ENCODE results near the gene SH2D3C.

Gene SH2D3C

GRCh38 chr9:127808347-127809001 lies 30.0 kb upstream of the SH2D3C start:
- DNase-seq (ENCODE audit: low spot score) = no peak

DNA sequence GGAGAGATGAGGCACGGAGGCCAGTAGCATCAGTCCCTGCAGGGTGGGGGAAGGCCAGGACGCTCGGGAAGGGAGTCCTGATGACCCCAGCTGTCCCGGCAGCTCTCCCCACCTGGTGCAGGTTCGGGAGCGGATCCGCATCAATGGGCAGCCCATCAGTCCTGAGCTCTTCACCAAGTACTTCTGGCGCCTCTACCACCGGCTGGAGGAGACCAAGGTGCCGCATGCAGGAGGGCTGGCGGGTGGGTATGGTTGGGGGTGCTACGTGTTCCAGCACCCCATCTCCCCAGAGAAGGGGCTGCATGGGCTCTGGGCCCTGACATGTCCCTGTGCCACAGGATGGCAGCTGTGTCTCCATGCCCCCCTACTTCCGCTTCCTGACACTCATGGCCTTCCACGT lies 28.4 kb upstream of the SH2D3C start:
- no peak for DNase-seq (ENCODE audit: low spot score)

DNA sequence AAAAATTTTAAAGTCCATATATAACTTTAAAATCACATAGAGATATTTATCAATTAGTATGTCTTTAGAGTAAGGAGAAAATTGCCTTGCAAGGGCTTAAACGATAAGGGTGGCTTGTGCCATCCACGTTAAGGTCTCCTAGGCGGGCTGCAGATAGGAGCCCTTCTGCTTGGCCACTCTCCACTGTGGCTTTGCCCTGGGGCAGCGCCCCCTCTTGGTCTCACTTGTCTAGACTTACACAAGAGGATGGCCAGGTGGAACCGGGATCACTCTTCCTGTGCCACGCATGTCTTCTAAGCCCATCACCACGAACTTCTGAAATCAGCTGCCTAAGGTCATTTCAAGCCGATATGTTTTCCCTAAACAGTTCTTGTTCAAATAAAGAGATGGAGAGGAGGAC lies 27.2 kb upstream of the SH2D3C start:
- no peak for DNase-seq (ENCODE audit: low spot score)

DNA sequence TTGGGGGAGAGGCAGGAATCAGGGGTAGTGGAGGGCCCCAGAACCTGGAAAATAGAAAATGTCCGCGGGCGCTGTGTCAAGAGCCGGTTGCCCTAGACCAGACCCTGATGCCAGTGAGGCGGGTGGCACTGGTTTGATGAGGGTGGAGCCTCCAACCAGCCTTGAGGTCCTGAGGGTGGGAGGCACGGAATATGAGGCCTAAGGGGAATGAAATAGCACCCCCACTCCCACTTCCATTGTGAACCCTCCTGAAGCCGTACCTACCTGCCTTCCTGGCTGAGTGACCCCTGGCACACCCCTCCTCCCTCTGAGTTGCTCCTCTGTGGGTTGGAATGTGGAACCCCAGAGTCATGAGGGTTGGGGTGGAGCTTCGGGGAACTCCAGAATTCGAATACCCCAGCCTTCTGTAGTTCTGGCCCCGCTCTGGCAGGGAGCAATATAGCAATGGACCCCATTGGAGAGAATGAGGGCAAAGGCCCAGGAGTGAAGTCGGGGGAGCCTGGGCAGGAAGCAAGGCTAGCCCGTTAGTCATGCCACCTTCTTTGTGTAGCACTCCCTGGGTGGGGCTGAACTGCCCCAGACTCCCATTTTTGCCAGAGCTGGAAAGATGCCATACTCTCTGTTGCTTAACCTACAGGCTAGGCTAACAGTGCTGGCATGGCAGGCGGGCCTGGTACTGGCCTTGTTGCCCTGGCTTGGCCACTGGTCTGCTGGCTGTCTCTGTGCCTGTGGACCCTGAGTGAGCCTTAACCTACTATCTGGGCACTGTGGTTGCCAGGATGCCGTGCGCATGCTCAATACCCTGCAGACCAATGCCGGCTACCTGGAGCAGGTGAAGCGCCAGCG lies 25.3 kb upstream of the SH2D3C start:
- no peak for DNase-seq (ENCODE audit: low spot score)

DNA sequence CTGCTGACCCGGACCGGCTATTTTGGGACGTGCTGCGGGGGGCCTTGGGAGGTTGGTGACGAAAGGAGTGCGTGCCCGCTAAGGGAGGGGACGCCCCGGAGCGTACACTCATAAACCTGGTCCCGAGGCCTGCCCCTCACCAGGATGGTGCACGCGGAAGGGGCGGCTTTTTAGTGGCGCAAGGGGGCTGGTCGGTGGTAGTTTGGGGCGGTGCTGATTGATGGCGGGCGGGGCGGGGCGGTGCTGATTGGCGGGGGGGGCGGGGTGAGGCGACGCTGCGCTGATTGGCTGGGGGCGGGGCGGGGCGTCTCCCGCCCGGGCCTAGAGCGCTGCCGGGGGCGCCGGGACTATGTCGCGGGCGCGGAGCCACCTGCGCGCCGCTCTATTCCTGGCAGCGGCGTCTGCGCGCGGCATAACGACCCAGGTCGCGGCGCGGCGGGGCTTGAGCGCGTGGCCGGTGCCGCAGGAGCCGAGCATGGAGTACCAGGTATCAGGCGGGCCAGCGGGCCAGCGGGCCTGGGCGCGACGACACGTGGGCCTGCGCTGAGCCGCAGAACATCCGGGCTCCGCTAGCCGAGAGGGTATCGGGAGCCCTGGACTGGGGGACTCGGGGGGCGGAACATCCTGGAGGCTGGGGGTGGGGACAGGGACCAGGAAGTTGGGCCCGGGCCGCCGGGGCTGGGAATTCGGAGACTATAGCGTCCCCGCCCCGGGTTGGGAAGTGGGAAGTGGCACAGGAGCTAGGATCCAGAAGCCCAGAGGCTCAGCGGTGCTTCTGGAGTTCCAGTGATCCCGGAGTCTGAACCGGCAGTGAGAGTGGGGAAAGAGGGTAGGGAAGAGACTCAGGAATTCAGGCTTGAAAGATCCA lies 24.3 kb upstream of the SH2D3C start, which contains the start of gene FPGS:
TSS of gene FPGS (plus strand) at position 307 of the 868 bp plus-strand sequence. CDS start at position 350, 43 bp downstream.
- peak; percentile 83 for DNase-seq (ENCODE audit: low spot score)

DNA sequence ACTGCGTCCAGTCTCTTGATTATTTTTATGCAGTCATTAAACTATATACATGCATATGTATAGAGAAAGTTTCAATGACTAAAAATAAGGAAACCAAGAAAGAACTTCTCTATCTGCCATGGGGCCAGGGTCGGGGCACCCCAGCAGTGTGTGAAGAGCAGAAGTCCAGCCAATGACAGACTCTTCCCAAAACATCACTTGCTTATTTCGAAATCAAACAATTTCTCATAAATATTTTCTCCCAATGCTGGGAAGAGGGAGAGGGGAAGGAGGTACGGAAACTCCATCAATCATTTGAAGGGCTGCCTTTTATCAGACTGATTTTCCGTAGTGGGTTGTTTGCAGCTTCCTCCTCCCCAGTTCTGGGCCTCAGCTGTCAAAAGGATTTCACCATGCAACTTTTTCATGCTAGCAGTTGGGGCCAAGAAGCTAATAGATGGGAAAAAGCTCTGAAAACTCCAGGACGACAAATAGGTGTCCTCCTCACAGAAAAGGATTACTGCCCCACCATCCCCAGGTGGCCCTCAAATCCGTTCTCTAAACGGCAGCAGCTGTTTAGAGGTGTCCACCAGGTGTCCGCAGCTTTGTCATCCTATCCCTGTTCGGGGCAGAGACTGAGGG lies 23.6 kb upstream of the SH2D3C start:
- no peak for DNase-seq (ENCODE audit: low spot score)

DNA sequence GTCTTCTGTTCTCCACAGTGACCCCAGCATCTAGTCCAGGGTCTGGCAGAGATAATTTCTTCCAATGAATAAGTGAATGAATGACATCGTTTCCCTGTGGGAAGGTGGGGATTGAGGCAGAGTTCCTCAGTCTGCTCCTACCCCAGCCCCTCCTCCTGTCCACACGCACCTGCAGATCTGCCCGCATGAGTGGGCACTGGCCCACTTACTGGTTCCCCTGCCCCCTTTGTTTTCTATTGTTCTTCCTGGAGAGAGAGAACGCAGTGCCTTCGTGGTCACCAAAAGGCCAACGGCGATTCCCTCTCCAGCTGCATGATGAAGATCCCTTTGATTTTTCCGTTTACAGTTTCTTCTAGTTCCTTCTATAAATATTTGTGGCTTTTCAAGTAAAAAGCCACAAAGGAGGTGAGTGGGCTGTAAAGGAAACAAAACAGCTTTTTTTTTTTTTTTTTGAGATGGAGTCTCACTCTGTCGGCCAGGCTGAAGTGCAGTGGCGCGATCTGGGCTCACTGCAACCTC lies 18.4 kb upstream of the SH2D3C start:
- no peak for DNase-seq (ENCODE audit: low spot score)

DNA sequence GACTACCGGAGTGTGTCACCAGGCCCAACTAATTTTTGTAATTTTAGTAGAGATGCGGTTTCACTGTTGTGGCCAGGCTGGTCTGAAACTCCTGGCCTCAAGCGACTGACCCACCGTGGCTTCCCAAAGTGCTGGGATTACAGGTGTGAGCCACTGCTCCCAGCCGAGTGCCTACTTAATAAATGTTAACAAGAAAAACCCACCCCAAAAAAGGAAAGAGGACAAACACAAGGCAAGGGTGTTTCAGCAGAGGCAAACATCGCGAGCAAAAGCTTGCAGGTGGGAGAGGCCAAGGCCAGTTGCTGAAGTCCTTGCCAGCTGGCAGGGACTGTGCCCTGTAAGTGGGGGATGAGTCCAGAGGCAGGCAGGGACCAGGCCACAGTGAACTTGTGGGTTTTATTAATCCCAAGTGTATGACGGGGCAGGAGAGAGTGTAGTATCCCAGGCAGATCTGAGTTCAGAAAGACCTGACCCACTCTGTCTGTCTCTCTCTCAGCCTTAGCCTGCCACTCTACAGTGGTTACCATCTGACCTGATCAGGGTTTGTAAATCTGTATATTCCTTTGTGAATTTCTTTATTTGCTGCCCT lies 17.9 kb upstream of the SH2D3C start:
- no peak for DNase-seq (ENCODE audit: low spot score)

DNA sequence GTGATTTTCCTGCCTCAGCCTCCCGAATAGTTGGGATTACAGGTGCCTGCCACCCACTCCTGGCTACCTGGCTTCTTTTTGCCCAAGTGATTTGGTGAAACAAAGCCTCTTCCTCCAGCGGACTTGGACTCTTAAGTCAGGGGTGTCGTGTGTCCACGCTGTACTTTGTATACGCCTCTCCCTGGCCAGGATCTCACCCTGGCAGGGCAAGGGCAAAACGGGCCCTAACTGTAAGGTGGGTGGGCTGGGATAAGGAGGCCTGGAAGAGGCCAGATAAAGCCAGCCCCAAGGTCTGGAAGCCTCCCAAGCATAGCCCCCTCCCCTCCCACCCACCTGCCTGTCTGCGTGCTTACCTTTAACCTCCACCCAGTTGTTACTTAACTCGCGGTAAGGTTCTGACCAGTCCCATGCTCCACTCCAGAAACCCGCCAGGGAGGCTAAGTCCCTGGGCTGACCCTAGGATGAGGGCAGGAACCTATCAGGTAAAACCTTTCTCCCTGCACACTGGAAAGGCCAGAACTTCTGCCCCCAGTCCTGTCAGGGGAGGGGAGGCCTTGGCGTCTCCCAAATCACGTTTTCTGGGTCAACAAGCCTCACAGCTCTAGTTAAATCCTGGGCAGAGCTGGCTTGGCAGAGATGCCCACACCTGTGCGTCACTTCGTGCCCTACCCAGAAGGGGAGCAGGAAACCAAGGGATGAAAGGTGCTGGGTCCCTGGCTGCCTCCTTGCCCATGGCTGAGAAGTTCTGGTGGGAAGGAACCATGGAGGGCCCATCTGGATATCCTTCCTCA lies 15.7 kb upstream of the SH2D3C start:
- DNase-seq (ENCODE audit: low spot score) = no peak

DNA sequence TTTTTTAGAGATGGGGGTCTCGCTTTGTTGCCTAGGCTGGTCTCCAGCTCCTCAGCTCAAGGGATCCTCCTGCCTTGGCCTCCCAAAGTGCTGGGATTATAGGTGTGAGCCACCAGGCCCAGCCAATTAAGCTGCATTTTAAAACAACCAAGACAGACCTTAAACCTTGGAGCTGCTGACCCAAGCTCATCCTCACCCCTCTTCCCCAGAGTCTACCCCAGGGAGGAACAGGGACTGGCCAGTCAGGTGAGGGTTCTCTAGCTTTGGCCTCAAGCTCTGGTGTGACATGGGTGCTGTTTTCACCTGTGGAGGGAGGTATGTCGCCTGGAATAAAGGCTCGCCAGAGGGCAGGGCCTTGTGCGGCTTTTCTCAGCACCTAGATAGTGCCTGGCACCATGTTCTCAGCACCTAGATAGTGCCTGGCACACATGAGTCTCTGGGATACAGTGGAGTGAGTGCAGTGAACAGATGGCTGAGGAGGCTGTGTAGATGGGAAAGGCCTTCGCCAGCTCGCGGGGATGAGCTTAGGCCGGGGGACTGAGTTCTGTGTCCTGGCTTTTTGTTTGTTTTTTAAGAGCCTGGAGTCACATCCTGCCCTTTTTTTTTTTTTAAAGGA lies 14.7 kb upstream of the SH2D3C start:
- DNase-seq (ENCODE audit: low spot score) = no peak

GRCh38 chr9:127792417-127793031 lies 14.1 kb upstream of the SH2D3C start:
- no peak for DNase-seq (ENCODE audit: low spot score)

- DNase-seq (ENCODE audit: low spot score) = no peak
Observed at GRCh38 chr9:127791085-127791484, 12.6 kb upstream of the SH2D3C start.

DNA sequence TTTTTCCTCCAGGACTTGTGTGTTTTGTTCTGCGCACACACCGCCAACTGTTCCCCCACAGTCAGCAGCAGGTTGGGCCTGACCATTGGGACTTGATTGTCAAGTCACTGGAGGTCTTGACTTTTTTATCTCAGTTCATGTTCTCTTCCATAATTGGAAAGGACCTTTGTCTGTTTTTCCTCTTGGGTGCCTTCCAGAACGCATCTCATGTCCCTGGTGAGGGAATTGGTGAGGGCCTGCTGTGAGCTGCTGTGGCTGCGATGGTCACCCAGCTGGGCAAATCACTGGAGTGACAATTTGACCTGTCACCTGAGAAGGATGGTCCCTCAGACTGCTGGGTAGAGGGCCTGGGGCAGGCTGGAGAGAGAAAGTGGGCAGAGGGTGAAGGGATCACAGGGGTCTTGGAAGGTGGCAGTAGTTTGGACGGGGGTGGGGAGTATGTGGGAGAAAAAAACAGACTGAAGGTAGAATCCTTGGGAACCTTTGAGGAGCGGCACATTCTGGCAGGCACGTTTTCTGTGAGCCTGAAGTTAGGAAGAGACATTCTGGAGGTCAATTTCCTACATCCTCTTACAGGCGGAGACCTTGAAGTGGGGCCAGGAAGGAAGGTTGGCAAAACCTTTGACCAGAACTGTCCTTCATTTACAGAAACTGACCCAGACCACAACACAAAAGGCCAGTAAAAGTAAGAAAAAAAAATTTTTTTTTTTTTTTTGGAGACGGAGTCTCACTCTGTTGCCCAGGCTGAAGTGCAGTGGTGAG lies 11.8 kb upstream of the SH2D3C start:
- no peak for DNase-seq (ENCODE audit: low spot score)

DNA sequence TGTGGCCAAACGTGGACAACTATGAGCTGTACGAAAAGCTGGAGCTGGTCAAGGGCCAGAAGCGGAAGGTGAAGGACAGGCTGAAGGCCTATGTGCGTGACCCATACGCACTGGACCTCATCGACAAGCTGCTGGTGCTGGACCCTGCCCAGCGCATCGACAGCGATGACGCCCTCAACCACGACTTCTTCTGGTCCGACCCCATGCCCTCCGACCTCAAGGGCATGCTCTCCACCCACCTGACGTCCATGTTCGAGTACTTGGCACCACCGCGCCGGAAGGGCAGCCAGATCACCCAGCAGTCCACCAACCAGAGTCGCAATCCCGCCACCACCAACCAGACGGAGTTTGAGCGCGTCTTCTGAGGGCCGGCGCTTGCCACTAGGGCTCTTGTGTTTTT lies 10.7 kb upstream of the SH2D3C start:
- DNase-seq (ENCODE audit: low spot score) = no peak

GRCh38 chr9:127788337-127789011 lies 10.0 kb upstream of the SH2D3C start:
- no peak for DNase-seq (ENCODE audit: low spot score)

DNA sequence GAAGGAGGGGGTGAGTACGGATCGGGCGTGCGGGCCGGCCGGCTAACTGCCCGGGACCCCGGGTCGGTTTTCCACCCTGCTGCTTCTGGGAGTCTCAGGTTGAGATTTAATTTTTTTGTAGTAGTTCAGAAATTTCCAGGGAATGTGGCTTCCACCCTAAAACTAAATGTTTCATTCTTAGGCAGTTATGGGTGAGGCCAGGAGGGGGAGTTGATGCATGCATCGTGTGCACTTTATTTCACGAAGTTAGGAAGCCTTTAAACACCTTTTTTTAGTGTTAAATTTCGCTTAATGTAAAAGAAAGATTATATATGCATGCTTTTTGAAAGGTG lies 8.3 kb upstream of the SH2D3C start:
- DNase-seq (ENCODE audit: low spot score) = no peak

DNA sequence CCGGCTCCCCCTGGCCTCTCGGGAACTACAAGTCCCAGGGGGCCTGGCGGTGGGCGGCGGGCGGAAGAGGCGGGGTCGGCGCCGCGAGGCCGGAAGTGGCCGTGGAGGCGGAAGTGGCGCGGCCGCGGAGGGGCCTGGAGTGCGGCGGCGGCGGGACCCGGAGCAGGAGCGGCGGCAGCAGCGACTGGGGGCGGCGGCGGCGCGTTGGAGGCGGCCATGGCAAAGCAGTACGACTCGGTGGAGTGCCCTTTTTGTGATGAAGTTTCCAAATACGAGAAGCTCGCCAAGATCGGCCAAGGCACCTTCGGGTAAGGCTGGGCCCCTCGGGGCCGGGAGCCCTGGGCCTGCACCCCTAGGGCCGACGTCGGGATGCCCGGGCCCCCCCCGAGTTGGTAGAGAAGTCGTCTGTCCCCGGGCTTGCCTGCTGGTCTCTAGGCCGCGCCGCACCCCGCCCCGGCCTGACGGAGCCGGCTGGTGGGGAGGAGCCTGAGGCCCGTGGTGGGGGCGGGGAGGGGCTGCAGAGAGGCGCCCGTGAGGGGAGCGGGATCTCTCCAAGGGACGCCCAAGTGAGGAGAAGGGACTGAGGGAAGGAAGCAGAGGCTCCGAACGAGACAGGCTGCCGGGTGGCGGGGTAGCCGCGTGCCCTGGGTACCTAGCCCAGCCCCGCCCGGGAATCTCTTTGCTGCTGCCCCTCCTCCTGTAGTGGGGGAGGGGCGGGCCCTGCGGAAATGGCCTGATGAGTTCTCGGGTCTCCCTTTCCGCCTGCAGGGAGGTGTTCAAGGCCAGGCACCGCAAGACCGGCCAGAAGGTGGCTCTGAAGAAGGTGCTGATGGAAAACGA lies 7.7 kb upstream of the SH2D3C start, which contains the start of gene CDK9:
TSS of gene CDK9 (plus strand) at position 102 of the 840 bp plus-strand sequence. CDS start at position 217, 115 bp downstream.
- DNase-seq (ENCODE audit: low spot score) = peak; percentile 89
